Endothelial cell of umbilical vein (primary cell): ENCODE data around the gene ALG12. TPM values are rescaled to one million over a fixed set of nuclear protein-coding genes. Genes with fewer than 3 reads are reported as not detected.

Experiments used
- BruUV-seq: library from RNA; stranded (reverse); fragments of 400-500 nt; replicated peaks from 2 replicates; lab custom pipeline; 2021; lab: Mats Ljungman, UMichigan
- CTCF ChIA-PET: fragments of 300-600, 350-600 bp; sonication (Branson Sonifier 250); formaldehyde crosslinking; loops from one replicate; lab custom pipeline; 2021; ENCODE audit warnings: antibody characterized with exemption, inconsistent platforms; lab: Charles Lee
- POLR2A ChIA-PET: fragments of 300-600, 350-600 bp; sonication (Branson Sonifier 250); formaldehyde crosslinking; loops from one replicate; lab custom pipeline; 2021; ENCODE audit warnings: antibody characterized with exemption, inconsistent platforms; lab: Charles Lee
- DNase-seq: peaks from one replicate; pipeline ENCODE4 v3.0.0-alpha.2; 2011; ENCODE audit warnings: low read depth, low spot score
- FAIRE-seq: peaks from 2 replicates; lab custom pipeline; 2011; peaks lifted over from hg19 to GRCh38; lab: Jason Lieb, UNC
- H2AFZ ChIP-seq: 2 replicates; pipeline ENCODE4 v1.6.0; 2012; ENCODE audit warnings: low read depth, low read length, control low read depth, inconsistent platforms
- H3K27ac ChIP-seq: 2 replicates; pipeline ENCODE4 v1.5.1; 2011; ENCODE audit warnings: low read depth, mild to moderate bottlenecking, control low read depth, low read length, moderate library complexity; ENCODE audit not compliant: insufficient read depth
- H3K27me3 ChIP-seq, 2 experiments: 2 replicates each; pipeline versions ENCODE4 v1.6.0 to v1.6.1; 2011; ENCODE audit warnings: low read length in 2 of 2, mixed read lengths in 1 of 2; ENCODE audit not compliant: control insufficient read depth in 2 of 2, insufficient read depth in 2 of 2
- H3K36me3 ChIP-seq, 2 experiments: 2 replicates in 1 of 2; 3 replicates in 1 of 2; pipeline ENCODE4 v1.5.1; 2011; ENCODE audit warnings: low read length in 2 of 2, mild to moderate bottlenecking in 1 of 2, moderate library complexity in 1 of 2; ENCODE audit not compliant: control insufficient read depth in 2 of 2, insufficient read depth in 2 of 2; ENCODE audit errors: extremely low read depth in 1 of 2
- H3K4me1 ChIP-seq: 3 replicates; pipeline ENCODE4 v1.5.1; 2011; ENCODE audit warnings: mild to moderate bottlenecking, low read length; ENCODE audit not compliant: control insufficient read depth, insufficient read depth; ENCODE audit errors: extremely low read depth
- H3K4me2 ChIP-seq: 2 replicates; pipeline ENCODE4 v1.6.1; 2011; ENCODE audit warnings: low read length, control low read depth, mixed read lengths; ENCODE audit not compliant: insufficient read depth
- H3K4me3 ChIP-seq, 3 experiments: fragments of 200-600 bp in 1 of 3; sonication (generic), shearing (Covaris generic) in 1 of 3; replicated peaks in 1 of 3; 2 replicates each; pipeline ENCODE4 v1.5.1; 2011 to 2016; ENCODE audit warnings: control low read depth in 3 of 3, low read length in 3 of 3, mild to moderate bottlenecking in 2 of 3, inconsistent platforms in 1 of 3, low read depth in 1 of 3, moderate library complexity in 1 of 3; ENCODE audit not compliant: insufficient read depth in 1 of 3
- H3K79me2 ChIP-seq: 2 replicates; pipeline ENCODE4 v1.6.0; 2012; ENCODE audit warnings: low read length, inconsistent platforms; ENCODE audit not compliant: control insufficient read depth, insufficient read depth
- H3K9ac ChIP-seq: replicated peaks from 2 replicates; pipeline ENCODE3; 2011; ENCODE audit warnings: low read length, control low read depth; ENCODE audit not compliant: insufficient read depth; ENCODE audit errors: extremely low read depth
- H3K9me1 ChIP-seq: replicated peaks from 3 replicates; pipeline ENCODE4 v1.6.0; 2011; ENCODE audit warnings: mild to moderate bottlenecking, low read length; ENCODE audit not compliant: control insufficient read depth, insufficient read depth; ENCODE audit errors: extremely low read depth
- H3K9me3 ChIP-seq: replicated peaks from 2 replicates; pipeline ENCODE4 v1.5.1; 2012; ENCODE audit warnings: low read length, inconsistent platforms; ENCODE audit not compliant: control insufficient read depth, insufficient read depth
- H4K20me1 ChIP-seq: replicated peaks from 2 replicates; pipeline ENCODE3; 2011; ENCODE audit warnings: mild to moderate bottlenecking, low read length; ENCODE audit not compliant: control insufficient read depth, insufficient read depth; ENCODE audit errors: extremely low read depth
- CTCF ChIP-seq, 2 donors: IDR thresholded peaks; 1 replicate in 1 of 2; 2 replicates in 1 of 2; pipeline ENCODE4 v1.5.1; 2011; ENCODE audit warnings: low read length in 2 of 2, mild to moderate bottlenecking in 2 of 2, moderate library complexity in 2 of 2, control low read depth in 1 of 2, inconsistent platforms in 1 of 2, low read depth in 1 of 2; ENCODE audit not compliant: insufficient read depth in 1 of 2; ENCODE audit errors: extremely low read depth in 1 of 2
- EZH2 ChIP-seq: IDR thresholded peaks from 2 replicates; pipeline ENCODE4 v1.6.1; 2012; ENCODE audit warnings: borderline replicate concordance, low read depth, mild to moderate bottlenecking, moderate library complexity, low read length, inconsistent platforms; ENCODE audit not compliant: severe bottlenecking
- FOS ChIP-seq: IDR thresholded peaks from 2 replicates; pipeline ENCODE4 v1.6.1; 2011; ENCODE audit warnings: mild to moderate bottlenecking, low read length, moderate library complexity, borderline replicate concordance; ENCODE audit not compliant: insufficient read depth
- GATA2 ChIP-seq: IDR thresholded peaks from 2 replicates; pipeline ENCODE4 v1.7.0; 2011; ENCODE audit warnings: low read depth, mild to moderate bottlenecking, moderate library complexity, mixed read lengths, low read length; ENCODE audit not compliant: insufficient read length, insufficient read depth
- MAX ChIP-seq: IDR thresholded peaks from 2 replicates; pipeline ENCODE4 v1.6.1; 2011; ENCODE audit not compliant: insufficient read depth, insufficient read length
- MYC ChIP-seq: IDR thresholded peaks from one replicate; pipeline ENCODE4 v1.6.1; 2011; ENCODE audit warnings: mild to moderate bottlenecking, low read depth, low read length
- POLR2A ChIP-seq: IDR thresholded peaks from 2 replicates; pipeline ENCODE4 v1.6.1; 2012; ENCODE audit warnings: low read depth, mild to moderate bottlenecking, control low read depth, low read length
- dilution Hi-C: fragments of 300-500 bp; cut with MboI; formaldehyde crosslinking; loops from one replicate; pipeline ENCODE4 v1.15.0; 2019; ENCODE audit warnings: low sequenced_read_pairs; ENCODE audit not compliant: extremely low pct_ligation_motif_present
- intact Hi-C: fragments of 100-400 bp; cut with micrococcal nuclease; formaldehyde crosslinking; loops from one replicate; pipeline ENCODE4 v1.10.0; 2022
- polyA plus RNA-seq, 4 experiments: library from polyadenylated mRNA; depleted of rRNA in 3 of 4; stranded (reverse) in 3 of 4; unstranded in 1 of 4; fragments of >200 nt; gene quantifications; 2 replicates each; pipeline versions ENCODE4 v1.2.1 to v1.2.3, GENCODE V29; 2011 to 2012; ENCODE audit warnings: missing spikeins in 1 of 4
- total RNA-seq: library from RNA; stranded (reverse); gene quantifications from 2 replicates; pipeline ENCODE4 v1.2.3, GENCODE V29; 2021

Gene ALG12
- total and polyA plus RNA-seq, 2 donors (not counting 3 experiments of a cell fraction or from before 2014, with no cell fraction given): 14.6 to 18.0 TPM

GRCh38 chr22:49897015-49897684 is 21.1 kb downstream of the ALG12 start:
- H3K4me2 ChIP-seq: no peak overlapping the region

GRCh38 chr22:49896201-49896600 is 22.0 kb downstream of the ALG12 start:
- intact Hi-C loops: no loop called here
- Histone ChIP-seq H3K27ac (no peak overlapping the region), H3K9me3 (no peaks in the 10 kb centered on the region), H3K4me3 (no peak overlapping the region), H3K79me2 (no peaks in the 10 kb centered on the region), H3K36me3 (peaks cover 0 to 2% of the 10 kb centered on the region in 2 experiments), H3K4me2 (no peak overlapping the region), H3K9ac (no peak overlapping the region), H3K9me1 (no peaks in the 10 kb centered on the region), H4K20me1 (no peaks in the 10 kb centered on the region), H3K27me3 (no peaks in the 10 kb centered on the region), H3K4me1 (no peaks in the 10 kb centered on the region), H2AFZ (no peak overlapping the region)
- no peak for FAIRE-seq
- dilution Hi-C loops: no loop called here
- BruUV-seq: no TSS peak
- ChIA-PET CTCF (no interaction called here), POLR2A (no interaction called here)
- no peak for DNase-seq
- no peak for TF ChIP-seq CTCF (IDR thresholded peaks at IDR 0.05; ENCODE audit: extremely low read depth in 1 of 2, insufficient read depth in 1 of 2, low read depth in 1 of 2, low read length in 2 of 2)
- no peak for TF ChIP-seq POLR2A
- TF ChIP-seq EZH2: no peak

More at GRCh38 chr22:49897015-49897684, 21.1 kb downstream of the ALG12 start:
- ChIA-PET CTCF (no interaction called here), POLR2A (no interaction called here)
- Histone ChIP-seq H3K4me3 (no peak overlapping the region), H3K27ac (no peak overlapping the region), H3K4me1 (no peaks in the 10 kb centered on the region), H2AFZ (no peak overlapping the region), H4K20me1 (no peaks in the 10 kb centered on the region), H3K9ac (no peak overlapping the region), H3K27me3 (no peaks in the 10 kb centered on the region), H3K9me3 (no peaks in the 10 kb centered on the region), H3K9me1 (no peaks in the 10 kb centered on the region), H3K79me2 (no peaks in the 10 kb centered on the region), H3K36me3 (peaks cover 0 to 4% of the 10 kb centered on the region in 2 experiments)
- FAIRE-seq: no peak
- TF ChIP-seq MYC: no peak
- no peak for TF ChIP-seq MAX
- no peak for TF ChIP-seq GATA2
- TF ChIP-seq FOS: no peak
- no TSS peak for BruUV-seq
- no peak for DNase-seq
- dilution Hi-C loops (no loop called here), intact Hi-C loops (no loop called here)
